Stimulated activated CD8-positive, alpha-beta memory T cell treated with anti-CD3 and anti-CD28 coated beads, Interleukin-12 subunit alpha, Interleukin-12 subunit beta, amount 100 ng/mL, for 4 hours (primary cell): ENCODE results near the gene PRKCD.
"Not testable (repeated sequence)": the region's sequence is repeated elsewhere in the genome, so short reads cannot be mapped to it uniquely, and the experiment has no call there.

Source experiments
- DNase-seq: peaks from one replicate; pipeline ENCODE4 v3.0.0-alpha.2; 2020; ENCODE audit warnings: low read depth

PRKCD gene

DNA sequence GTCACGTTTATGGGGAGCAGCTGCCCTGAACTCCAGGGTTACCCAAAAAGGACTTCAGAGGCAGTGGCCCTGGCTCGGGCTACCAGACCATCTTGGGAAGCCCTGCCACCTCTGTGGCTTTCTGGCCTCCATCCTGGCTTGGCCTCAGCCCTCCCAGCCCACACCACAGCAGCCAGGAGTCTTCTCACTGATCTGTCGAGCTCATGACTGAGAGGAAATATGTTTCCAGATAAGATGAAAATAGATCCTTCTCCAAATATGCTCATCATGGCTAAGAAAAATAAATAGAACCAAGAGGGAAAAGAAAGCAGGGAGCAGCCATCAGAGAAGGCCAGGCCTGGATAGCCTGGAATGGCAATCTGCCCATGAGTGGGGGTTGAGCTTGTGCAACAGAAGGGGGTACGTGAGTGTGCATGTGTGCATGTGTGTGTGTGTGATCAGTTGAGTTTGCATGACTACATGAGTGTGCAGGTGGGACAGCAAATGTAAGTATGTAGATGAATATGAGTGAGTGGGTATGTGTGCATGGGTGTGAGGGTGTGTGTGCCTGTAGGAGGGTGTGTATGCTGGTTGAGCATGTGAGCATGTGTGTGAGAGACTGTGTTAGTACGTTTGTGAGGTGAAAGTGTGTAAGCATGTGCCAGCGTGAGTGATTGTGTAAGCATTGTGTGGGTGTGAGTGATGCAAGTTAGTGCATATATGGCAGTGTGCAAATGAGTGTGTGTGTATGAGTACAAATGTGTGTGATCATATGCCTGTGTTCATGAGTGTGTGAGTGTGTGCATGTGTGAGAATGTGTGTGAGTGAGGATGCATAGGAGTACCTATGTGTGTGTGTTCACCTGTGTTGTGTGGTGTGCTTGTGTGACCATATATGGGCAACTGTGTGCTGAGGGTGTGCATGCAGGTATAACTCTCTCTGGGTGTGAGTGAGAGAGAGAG is 20.8 kb upstream of the PRKCD start:
- DNase-seq = no peak

DNA sequence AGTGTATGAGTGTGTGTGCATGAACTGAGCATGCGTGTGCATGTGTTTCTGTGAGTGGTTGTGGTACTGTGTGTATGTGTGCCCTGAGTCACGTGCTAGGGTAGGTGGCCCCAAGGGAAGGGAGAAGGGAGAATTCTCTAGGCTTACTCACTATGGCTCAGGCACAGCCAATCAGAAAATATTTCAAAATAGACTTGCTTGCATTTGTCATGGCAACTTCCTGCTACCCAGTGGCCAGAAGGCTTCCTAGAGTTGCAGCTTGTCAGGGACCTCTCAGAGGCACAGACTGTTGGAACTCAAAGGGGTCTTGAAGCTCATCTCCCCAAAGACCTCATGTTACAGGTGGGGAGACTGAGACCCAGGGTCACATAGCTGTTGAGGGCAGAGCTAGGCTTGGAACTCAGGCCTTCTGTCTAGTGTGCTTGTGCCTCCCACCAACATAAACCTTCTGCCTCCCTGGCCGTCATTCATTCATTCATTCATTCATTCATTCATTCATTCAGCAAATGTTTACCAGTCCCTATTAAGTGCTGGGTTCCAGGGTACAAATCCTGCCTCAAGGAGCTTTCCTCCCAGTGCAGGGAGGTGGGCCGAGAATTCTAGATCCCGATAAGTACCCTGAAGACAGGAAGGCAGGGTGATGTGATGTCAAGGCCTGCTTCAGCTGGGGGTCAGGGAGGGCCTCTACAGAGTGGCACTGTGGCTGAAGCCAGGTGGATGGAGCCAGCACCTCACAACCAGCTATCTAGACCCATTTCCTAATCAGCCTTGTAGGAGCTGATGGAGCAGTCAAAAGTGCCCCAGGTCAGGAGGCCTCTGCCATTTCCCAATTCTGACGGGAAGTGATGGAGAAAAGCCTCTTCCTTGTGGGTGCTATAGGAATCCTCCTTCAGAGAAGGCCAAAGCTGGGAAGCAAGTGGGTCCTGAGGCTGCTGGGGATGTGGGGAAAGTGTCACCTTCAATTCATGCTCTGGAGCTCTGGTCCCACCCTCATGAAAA is 19.9 kb upstream of the PRKCD start:
- no peak for DNase-seq

DNA sequence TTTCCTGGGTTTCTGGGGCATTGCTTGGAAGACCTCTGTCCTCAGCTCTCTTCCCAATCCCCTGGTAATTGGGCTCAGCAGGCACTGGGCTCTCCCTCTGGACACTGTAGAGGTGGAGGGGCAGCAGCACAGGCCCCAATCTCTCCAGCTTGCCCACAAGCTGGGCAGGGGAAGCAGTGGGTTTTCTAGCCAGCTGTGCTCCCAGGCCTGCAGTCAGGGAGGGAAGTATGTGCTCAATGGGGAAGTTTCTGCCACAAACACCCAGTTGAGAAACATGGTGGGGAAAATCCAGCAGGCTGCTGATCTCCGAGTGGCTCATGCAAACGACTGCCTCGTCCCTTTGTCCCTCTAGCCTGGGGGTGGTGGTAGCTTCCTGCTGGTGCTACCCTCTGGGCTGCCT is 18.0 kb upstream of the PRKCD start:
- no peak for DNase-seq

DNA sequence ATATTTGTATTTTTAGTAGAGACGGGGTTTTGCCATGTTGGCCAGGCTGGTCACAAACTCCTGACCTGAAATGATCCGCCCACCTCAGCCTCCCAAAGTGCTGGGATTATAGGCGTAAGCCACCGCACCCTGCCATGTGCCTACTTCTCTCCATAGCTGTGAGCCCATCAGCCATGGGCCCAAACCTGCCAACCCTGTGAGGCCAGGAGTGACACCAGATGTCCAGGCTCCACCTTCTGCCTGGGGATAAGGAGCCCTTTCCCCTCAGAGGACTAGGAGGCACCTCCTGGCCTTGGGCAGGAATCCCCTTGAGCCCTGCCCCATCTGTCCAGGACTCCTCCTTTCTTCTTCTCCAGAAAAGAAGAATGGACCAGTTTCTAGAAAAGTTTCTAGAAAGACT is 16.6 kb upstream of the PRKCD start:
- DNase-seq = no peak

DNA sequence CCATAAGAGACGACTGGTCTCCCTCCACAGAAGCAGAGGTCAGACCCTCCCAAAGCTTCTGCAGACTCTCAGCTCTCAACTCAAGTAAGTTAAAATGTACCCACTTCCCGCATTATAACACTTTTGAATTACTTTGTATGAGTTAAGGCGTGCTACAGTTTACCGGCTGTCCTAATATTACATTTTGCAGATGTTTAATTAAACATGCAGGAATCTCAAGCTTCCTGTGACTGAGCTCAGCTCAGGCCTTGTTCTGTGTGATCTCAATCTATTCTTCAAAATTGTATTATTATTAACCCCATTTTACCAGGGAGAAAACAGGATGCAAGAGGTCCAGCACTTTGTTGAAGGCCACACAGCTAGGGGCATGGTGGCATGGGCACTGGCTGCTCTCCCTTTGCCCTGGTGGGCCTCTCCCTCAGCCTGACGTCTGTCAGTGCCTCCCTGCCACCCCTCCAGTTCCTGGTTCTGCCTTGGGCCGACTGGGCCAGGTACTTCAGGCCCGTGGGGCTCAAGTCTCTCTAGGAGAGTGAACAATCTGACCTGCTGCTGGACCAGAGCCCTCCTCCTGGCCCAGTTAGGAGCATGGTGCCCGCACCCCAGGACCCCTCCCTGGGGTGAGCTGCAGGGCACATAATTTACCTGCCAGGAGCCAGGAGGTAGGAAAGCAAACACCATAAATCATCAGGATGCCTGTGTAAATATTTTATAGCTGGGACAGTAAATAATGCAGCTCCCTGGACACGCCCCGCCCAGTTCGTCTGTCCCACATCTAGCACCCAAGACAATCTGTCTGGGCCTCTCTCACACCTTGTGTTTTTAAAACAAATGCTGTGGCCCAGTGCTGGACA is 15.9 kb upstream of the PRKCD start:
- no peak for DNase-seq

DNA sequence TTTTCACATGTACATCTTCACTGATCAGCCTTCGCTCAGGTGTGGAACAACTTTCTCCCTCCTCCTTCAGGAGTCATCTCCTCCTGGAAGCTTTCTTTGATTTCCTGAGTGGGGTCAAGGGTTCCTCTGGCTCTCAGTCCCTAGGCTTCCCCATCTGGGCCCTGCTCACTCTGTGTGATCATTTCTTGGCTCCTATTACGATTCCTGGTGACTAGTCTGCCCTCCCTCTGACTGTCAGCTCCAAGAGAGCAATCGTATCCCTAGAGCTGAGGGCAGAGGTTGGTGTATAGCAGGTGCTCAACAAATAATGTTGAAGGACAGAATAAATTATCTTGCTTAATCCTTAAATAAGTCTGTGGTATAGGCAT is 15.3 kb upstream of the PRKCD start:
- no peak for DNase-seq

DNA sequence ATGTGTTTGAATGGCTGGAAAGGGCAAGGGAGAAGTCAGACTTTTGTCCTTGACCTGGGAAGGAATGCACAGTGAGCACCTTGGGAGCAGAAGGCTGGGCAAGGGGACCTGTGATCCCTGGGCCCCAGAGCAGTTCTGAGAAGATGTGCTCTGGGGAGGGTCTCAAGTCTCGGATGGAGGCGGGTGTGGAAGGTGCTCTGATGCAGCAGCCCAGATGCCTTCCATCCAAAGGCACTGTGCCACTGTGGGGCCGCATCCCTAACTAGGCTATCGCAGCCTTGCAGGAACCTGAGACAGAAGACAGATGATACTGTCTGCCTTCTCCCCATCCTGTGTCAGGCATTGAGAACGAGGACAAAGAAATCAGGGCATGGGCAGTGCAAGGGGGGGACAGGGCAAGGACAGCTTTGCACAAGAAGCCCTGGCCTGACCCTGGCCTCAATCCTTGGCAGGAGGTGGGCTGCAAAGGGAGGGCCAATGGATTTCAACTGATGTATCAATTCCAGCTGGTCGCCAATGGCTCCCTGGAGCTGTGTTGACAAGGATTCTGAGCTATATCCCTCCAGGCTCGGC is 14.6 kb upstream of the PRKCD start:
- no peak for DNase-seq

DNA sequence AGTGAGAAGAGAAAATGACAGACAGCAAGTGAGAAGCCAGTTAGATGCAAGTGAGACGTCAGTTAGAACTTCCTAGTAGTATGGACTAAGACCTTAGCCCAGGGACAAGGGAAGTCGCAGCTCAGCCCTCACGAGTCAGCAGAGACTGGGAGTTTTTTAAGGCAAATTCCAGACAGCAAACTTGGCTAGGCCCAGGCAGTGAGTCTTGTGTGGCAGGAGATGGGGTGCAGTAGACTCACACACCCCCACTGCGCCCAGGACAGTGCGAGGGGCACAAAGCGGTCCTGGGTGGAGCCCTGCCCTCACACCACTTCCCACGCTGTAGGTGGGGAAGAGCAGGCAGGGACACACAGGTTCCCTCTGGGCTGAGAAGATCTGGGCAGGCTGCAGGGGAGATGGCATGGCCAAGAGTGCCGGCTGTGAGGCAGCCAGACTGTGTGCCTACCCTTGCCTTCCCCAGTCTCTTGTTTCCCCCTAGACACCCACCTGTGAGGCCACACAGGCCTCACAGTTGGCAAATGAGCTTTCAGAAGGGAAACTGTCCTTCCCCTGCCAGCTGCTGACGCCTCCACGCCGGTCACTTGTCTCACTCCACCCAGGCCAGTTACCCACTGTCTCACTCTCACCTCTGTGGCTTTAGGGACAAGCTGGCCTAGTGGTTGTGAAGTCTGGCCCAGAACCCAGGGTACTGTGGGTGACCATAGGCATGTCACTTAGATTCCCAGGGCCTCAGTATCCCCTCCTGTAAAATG is 13.7 kb upstream of the PRKCD start:
- DNase-seq = no peak

DNA sequence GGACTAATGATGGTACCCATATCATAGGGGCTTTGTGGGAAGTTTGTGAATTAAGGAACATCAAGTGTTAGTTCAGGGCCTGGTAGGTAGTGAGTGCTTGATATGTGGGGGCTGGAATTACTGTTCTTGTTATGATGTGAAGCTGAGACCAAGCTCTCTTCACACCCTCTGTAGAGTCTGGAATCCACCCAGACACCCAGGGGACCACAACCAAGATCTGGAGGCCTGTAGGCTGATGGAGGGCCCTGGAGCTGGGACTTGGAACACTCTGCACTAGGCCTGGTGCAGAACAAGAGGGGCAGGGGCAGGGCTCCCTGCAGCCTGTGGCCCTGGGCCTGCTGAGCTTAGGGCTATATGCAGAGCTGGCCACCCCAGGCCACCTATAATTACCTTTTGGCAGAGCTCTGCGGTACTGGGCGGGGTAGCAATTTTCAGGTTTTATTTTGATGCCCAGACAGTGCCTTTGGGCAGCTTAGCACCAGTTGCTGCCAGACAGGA is 13.1 kb upstream of the PRKCD start:
- DNase-seq = no peak

DNA sequence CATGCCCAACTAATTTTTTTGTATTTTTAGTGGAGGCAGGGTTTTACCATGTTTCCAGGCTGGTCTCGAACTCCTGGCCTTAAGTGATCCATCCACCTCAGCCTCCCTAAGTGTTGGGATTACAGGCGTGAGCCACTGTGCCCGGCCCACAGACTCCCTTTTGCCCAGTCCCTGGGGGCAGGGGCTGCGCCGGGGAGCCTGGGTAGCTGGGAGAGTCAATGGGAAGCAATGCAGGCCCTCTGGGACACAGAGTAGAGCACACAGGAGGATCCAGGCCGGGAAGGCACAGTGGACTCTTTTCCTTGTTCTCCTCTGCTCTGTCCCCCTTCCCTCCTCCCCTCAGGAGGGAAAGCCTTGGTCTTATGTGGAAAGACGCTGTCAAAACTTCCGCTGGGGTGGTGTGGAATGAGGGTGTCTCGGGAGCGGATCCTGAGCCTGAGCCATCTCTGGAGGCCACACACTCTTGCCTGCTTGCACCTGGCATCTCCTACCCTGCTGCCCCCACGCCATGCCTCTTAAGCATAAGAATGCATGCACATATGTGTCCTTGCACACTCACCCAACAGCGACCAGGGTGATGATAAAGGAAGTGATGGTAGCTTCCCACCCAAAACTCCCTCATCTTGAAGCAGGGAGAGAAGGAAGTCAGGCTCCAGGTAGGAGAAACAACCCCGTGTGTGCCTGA is 11.9 kb upstream of the PRKCD start:
- no peak for DNase-seq

DNA sequence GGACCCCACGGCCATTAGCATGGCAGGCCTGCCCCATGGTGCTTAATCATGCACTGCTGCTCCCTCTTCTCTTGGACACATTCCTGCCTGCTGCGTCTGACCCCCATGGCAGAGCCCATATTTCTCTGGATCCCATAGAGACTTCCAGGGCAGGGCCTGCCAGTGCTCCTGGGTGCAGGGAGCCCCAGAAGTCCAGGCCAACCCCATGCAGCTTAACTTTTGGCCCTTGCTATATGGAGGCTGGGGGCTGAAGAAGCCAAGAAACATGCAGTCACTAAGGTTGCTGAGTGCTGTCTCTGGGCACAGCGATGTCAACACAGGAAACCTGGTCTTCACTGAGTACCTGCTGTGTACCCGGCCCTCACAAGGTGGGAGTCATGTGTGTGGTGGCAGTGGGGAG is 11.3 kb upstream of the PRKCD start:
- no peak for DNase-seq

DNA sequence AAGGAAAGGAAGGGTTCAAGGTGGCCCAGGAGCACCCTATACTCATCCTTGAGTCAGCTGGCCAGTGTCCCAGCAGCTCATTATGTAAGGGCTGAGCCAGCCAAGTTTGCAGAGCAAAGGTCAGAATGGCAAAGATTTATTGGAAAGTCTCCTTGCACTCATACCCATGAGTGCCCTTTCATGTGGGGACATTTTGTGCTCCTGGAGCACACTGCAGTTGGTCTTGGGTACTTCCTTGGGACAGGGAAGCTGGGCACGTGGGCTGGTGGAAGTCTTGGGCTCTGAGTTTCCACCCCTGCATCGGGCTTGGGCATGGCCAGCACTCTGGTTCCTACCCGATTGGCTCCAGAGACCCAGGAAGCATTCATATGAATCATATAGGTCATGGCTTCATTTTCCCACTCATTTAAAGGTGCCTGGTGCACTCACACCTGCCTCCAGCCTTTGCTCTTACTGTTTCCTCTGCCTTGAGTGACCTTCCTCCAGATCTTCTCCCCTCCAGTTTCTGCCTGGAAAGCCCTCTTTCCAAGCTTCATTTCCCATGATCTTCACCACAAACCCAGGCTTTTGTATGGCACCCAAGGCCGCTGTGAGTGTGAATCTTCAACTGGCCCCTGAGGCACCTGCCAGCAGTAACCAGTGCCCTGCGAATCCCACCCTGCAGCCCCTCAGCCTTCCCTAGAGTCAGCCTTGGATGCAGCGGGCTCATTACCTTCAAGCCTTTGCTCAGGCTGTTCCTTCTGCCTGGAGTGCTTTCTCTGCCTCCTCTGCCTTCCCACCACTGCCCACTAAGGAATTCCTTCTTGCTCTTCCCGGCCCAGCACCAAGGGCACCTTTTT is 10.5 kb upstream of the PRKCD start:
- DNase-seq = no peak

DNA sequence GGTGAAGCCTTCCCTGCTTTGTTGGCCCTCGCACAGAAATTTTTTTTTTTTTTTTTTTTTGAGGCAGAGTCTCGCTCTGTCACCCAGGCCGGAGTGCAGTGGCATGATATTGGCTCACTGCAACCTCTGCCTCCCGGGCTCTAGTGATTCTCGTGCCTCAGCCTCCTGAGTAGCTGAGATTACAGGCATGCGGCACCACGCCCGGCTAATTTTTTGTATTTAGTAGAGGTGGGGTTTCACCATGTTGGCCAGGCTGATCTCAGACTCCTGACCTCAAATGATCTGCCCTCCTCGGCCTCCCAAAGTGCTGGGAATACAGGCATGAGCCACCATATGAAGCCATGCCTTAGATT is 9.9 kb upstream of the PRKCD start:
- DNase-seq = not testable (repeated sequence)

DNA sequence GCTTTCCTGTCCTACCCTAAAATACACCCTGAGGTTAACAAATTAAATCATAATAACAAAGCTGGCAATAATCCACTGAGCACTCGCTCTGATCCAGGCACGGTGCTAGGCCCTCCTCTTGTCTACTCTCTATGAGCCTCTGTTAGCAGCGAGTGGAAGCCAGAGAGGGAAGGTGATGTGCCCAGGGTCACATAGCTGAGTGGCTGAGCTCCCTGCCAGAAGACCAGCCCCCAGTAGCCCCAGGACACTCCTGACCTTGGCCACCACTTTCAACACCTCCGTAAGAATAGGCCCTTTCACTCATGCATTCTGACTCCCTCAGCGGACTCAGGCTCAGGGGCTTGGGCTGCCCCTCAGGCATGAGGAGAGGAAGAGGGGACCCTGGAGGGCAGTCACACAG is 9.5 kb upstream of the PRKCD start:
- DNase-seq = no peak

DNA sequence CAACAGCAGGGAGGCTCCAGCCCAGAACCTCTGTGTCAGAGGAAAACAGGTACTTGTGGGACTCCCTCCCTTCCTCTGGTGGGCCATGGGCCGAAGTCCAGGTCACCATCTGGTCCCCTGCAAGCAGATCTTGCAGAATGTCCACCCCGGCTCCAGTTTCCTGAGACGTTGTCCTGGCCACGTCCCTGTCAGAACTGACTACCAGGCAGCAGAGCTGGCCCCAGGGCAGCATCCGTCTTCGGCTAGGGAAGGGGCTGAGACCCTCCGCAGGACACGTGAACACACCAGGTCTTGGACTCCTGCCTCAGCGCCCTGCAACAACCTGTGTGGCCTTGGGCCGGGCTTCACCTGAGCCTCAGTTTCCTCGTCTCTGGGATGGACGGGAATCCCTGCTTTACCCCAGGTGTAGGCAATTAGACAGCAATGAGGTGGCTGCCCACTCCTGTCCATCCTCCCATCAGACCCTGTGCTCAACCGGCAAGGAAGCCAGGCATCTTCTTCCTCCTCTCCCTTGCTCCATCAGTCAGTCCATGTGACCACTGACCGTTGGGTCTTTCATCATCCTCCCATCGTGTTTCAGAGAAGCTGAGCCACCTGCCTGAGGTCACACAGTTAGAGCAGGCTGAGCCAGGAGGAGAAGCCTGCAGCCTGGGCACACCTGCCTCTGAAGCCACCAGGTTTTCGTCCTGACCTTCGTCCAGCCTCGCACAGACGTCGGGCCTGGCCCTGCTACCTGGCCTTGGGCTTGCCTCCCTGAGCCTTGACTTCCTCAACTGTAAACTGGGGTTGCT is 8.9 kb upstream of the PRKCD start:
- no peak for DNase-seq

DNA sequence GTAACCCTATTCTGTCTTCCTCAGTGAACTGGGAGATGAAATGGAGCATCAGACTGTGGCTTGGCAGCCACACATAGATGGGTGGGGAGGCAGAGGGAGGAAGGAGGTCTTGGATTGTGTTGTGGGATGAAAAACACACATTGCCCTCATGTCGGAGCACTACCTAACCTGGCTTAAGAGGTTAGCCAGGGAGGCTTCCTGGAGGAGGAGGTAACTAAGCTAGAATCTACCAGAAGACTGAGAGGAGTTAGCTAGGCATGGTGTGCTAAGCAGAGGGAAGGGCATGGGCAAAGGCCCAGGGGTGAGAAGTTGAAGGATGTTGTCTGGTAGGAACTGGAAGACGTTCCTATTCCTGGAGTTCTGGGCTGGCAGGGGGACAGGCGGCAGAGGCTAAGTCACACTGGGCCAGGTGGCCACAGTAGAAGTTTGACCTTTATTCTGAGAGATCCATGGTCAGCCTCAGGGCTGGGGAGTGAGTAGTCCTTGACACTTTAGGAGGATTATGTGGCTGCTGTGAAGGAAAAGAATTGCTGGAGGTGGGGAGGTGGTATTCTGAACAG is 7.7 kb upstream of the PRKCD start:
- no peak for DNase-seq

DNA sequence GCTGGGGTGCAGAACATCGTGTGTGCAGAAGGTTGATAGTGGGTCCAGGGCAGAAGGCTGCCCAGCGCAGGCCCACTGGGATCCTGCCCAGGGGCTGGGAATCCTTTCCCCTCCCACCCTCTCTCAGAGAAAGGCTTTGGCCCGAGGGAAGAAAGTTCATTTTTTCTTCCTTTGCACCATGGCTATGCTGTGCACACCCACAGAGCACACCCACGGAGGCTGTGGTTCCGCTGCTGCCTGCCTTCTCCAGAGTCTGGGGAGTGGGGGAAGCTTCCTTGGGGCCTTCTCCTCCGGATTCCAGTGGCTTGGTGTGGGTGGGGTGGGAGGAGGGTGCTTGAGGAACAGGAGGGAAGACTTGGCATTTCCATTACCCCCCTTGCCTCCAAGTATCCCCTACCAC is 7.0 kb upstream of the PRKCD start:
- DNase-seq = no peak

DNA sequence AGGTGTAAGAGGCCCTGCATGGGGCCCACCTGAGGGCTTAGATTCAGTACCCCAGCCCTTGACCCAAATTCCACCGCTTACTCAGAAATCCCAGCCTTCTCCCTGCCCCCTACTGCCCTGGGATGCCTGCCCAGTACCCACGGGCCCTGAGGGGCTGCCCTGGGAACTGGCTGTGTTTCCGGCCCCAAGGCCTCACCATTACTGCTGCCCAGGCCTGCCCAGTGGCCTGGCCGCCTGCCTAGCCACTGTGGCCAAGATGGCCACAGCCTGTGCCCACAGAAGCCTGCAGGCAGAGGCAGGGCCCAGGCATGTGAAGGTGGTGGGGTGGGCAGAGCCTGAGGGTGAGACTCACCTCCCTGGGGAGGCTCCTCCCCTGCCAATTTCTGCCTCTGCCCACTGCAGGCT is 6.1 kb upstream of the PRKCD start:
- no peak for DNase-seq
